ENCODE data around the gene TAF10.

The TAF10 gene

GRCh38 chr11:6604081-6604626 is 7.9 kb downstream of the TAF10 start:
- DNase-seq: peak; percentile 50

GRCh38 chr11:6603287-6604080 is 8.5 kb downstream of the TAF10 start, which contains the start of the genes ILK and RRP8:
ILK (plus strand) TSS chr11:6603774; CDS start chr11:6604272, 498 bp downstream.
RRP8 (minus strand) TSS chr11:6603616; CDS start chr11:6603502, 114 bp downstream.
- H3K4me3 ChIP-seq (ENCODE audit: low read depth, low read length): peak within 1 kb of the TSS; percentile 85
- DNase-seq: peak; percentile 82
- no peaks in the 10 kb centered on the region for H3K9me3 ChIP-seq
- H3K27me3 ChIP-seq: no peaks in the 10 kb centered on the region
- peaks cover 23% of the 10 kb centered on the region for H3K36me3 ChIP-seq
- H3K4me1 ChIP-seq: peaks cover 8% of the 10 kb centered on the region
- TF ChIP-seq, protein P1, sequence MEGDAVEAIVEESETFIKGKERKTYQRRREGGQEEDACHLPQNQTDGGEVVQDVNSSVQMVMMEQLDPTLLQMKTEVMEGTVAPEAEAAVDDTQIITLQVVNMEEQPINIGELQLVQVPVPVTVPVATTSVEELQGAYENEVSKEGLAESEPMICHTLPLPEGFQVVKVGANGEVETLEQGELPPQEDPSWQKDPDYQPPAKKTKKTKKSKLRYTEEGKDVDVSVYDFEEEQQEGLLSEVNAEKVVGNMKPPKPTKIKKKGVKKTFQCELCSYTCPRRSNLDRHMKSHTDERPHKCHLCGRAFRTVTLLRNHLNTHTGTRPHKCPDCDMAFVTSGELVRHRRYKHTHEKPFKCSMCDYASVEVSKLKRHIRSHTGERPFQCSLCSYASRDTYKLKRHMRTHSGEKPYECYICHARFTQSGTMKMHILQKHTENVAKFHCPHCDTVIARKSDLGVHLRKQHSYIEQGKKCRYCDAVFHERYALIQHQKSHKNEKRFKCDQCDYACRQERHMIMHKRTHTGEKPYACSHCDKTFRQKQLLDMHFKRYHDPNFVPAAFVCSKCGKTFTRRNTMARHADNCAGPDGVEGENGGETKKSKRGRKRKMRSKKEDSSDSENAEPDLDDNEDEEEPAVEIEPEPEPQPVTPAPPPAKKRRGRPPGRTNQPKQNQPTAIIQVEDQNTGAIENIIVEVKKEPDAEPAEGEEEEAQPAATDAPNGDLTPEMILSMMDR (IDR thresholded peaks at IDR 0.05; ENCODE audit: low read depth, low read length): no peak; the same call in 1 of the 2 replicates

More at GRCh38 chr11:6604081-6604626, 7.9 kb downstream of the TAF10 start:
- peaks cover 8% of the 10 kb centered on the region for H3K4me1 ChIP-seq
- H3K36me3 ChIP-seq: peaks cover 23% of the 10 kb centered on the region
- H3K27me3 ChIP-seq: no peaks in the 10 kb centered on the region
- H3K4me3 ChIP-seq (ENCODE audit: low read depth, low read length): peak overlapping the region; percentile 85
- TF ChIP-seq, protein P1 (IDR thresholded peaks at IDR 0.05; ENCODE audit: low read depth, low read length): peak; percentile 17; the same call in 1 of the 2 replicates
- H3K9me3 ChIP-seq: no peaks in the 10 kb centered on the region

DNA sequence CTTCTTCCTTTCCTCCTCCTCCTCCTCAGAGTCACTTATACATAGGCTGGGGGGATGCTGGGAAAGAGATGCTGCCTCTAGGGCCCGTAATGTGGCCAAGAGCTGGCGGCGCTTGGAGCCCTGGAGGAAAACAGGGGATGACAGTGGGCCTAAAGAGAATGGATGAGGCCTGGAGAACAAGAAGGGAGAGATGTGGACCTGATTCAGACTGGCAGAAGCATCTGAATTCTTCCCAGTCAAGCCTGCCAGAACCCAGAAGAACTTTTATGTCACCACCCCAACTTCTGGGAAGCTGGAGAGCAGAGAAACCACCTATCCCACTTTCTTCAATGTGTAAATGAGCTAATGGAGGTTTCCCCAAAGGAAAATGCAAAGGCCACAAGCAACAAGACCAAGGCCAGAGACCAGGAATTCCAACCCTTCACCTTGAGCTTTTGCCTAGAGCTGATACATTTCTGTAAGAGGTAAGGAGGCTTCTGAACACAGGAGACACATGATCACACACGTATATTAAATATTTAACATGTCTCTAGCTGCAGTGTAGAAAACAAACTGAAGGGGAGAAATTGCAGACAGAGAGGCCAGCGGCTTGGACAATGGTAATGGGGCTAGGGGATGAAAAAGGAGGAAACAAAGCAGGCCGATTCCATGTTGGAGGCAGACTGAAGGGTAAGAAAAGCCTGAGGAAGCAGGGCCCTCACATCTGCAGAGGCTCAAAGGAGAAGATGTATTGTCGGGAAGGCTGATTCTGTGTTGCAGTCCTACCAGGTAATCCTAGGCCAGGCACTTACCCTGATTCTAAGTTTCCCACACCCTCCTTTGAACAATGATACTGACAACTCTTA is 9.7 kb downstream of the TAF10 start:
- TF ChIP-seq, protein P1 (IDR thresholded peaks at IDR 0.05; ENCODE audit: low read depth, low read length): no peak
- Histone ChIP-seq H3K4me3 (ENCODE audit: low read depth, low read length) (peak overlapping the region; percentile 85), H3K36me3 (peaks cover 23% of the 10 kb centered on the region), H3K4me1 (peaks cover 5% of the 10 kb centered on the region), H3K9me3 (no peaks in the 10 kb centered on the region), H3K27me3 (no peaks in the 10 kb centered on the region)
- no peak for DNase-seq

GRCh38 chr11:6601041-6601461 is 11.0 kb downstream of the TAF10 start:
- TF ChIP-seq, protein P1 (IDR thresholded peaks at IDR 0.05; ENCODE audit: low read depth, low read length): no peak
- no peak for DNase-seq
- peaks cover 23% of the 10 kb centered on the region for H3K36me3 ChIP-seq

GRCh38 chr11:6599881-6600390 is 12.1 kb downstream of the TAF10 start:
- Histone ChIP-seq H3K4me1 (no peaks in the 10 kb centered on the region), H3K27me3 (no peaks in the 10 kb centered on the region), H3K36me3 (peaks cover 23% of the 10 kb centered on the region), H3K9me3 (no peaks in the 10 kb centered on the region), H3K4me3 (ENCODE audit: low read depth, low read length) (no peak overlapping the region)
- no peak for DNase-seq
- TF ChIP-seq, protein P1 (IDR thresholded peaks at IDR 0.05; ENCODE audit: low read depth, low read length): no peak

More at GRCh38 chr11:6601041-6601461, 11.0 kb downstream of the TAF10 start:
- Histone ChIP-seq H3K9me3 (no peaks in the 10 kb centered on the region), H3K27me3 (no peaks in the 10 kb centered on the region), H3K4me1 (no peaks in the 10 kb centered on the region), H3K4me3 (ENCODE audit: low read depth, low read length) (no peak overlapping the region)

Data from BE2C (cell line).